AG20443 (cell line): ENCODE data around the gene C7orf25.
"Not testable (repeated sequence)": the region's sequence is repeated elsewhere in the genome, so short reads cannot be mapped to it uniquely, and the experiment has no call there.

Source experiments
- DNase-seq: peaks from one replicate; pipeline ENCODE4 v3.0.0; 2012; ENCODE audit warnings: low spot score, mixed read lengths

C7orf25 gene

DNA sequence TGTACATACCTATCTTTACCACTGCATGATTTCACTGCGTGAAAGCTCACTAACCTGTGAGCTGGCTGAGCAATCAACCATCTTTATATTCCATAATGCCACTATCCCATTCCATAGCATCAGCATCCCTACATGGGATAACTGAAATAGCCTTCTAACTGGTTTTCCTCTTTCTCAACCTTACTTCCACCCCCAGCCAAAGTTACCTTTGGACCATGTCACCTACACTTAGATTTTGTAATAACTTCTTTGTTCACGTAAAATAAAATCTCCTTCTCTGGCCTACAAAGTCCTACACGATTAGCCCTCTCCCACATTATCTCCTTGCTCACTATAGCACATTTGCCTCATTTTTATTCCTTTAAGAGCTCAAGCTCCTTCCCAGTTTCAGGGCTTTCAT lies 17.6 kb upstream of the C7orf25 start:
- no peak for DNase-seq

DNA sequence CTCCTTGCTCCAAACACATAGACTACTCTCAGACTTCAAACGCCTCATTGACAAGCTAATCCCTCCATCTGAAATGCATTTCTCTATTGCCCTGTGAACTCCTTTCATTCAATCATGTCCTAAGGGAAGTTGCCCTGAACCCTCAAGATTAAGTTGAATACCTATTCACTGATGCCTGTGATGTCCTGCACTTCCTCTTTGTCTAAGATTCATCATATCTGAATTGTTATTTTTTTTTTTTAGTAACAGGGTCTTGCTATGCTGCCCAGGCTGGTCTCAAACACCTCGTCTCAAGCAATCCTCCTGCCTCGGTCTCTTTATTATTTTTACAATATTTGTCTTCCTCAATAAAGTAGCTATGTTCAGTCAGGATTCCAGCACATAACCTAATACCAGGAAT lies 16.9 kb upstream of the C7orf25 start:
- DNase-seq, result no peak

DNA sequence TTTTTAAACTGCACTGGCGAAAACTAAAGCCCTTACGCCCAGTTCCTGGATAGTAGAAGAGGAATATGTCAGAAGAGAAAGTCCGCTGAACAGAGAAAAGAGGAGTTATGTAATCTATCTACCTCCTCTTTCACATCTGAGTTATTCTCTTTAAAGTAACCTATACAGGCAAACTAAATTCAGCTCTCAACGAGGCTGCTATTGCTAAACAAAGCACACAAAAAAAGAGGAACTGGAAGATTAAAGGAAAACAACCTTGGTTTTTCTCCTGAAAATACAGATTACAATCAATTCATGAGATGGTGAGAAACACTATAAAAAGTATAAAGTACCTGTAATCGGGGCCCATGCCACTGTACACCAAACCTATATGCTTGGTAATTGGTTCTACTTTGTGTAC lies 14.3 kb upstream of the C7orf25 start:
- no peak for DNase-seq

DNA sequence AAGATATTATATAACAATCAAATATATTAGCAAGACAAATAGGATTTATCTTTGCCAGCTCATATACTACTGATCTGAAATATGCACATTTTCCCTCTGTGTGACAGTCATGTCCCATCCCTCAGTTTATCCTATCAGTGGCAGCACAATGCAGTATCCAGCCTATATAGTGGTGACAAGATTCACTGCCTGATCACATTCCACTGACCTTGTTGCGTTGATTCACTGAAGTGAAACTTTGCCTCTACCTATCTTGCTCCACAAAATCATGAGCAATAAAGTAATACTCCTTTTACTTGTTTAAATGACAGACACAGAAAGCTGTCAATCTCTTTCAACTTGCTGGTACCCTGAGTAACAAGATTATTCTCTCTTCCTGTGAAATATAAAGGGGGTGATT lies 13.8 kb upstream of the C7orf25 start:
- no peak for DNase-seq

DNA sequence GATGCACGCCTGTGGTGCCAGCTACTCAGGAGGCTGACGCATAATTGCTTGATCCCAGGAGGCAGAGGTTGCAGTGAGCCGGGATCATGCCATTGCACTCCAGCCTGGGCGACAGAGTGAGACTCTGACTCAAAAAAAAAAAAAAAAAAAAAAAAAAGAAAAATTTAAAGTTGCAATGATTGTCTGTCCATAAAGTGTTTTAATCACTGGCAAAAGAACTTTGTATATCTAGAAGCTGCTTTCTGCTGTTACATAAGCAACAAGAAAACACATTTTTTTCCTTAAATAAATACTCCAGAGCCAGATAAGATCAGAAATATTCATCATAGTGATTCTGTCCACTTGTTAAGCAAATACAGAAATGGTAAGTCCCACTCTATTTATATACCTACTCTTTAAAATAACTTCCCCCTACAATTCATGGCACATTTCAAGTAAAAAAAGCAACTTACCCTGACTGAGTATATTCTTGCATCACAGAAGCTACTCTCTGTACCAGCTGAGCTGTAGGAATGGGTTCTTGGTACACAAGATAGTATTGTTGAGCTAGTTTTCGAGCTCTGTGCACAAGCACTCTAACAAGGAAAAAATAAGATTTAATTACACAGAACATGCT lies 12.5 kb upstream of the C7orf25 start:
- DNase-seq, result no peak

DNA sequence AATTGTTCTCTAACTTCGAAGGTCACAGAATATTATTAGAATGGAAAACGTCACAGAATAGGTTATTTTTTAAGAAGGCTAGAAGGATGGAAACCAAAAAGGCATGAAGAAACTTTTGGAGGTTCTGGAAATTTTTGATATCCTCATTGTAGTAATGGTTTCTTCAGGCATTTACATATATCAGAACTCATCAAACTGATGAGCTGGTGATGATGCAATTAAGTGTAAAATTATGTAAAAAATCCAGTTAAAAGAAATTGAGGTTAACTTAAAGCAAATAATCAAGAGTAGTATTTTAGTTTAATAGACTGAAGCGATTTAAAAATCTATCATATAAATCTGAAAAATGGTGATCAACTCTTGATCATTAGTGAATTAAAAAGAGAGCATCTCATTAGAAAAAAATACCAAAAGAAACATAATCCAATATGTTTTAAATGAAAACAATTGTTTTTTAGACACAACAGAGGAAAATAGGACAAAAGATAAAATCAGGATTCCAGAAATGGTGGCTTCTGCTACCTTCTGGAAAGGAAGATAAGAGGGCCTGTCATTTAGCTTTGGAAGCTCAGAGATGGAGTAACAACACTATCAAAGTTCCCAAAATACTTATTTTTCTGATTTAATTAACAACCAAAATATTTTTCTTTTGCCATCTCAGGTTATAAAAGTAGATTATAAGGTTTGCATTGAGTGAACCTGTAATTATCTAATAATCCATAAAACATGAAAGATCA lies 10.3 kb upstream of the C7orf25 start:
- no peak for DNase-seq

DNA sequence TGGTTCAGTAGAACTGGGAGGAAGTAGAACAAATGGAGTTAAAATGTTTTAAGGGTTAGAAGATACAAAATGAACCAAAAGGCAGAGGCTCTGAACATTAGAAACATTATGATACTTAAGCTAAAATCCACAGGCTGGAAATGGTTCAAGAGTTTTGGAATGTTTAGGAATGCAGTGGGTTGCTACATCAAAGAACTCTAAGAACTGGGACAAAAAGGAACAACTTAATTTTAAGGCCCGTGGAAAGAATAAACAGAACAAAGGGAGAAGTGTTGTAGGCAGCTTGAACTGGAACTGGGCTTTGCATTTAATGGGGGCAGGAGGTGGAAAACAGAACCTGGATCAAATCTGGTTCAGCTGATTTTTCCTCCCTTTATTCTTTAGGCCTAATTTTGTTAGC lies 3.5 kb upstream of the C7orf25 start:
- DNase-seq, result peak; percentile 27

DNA sequence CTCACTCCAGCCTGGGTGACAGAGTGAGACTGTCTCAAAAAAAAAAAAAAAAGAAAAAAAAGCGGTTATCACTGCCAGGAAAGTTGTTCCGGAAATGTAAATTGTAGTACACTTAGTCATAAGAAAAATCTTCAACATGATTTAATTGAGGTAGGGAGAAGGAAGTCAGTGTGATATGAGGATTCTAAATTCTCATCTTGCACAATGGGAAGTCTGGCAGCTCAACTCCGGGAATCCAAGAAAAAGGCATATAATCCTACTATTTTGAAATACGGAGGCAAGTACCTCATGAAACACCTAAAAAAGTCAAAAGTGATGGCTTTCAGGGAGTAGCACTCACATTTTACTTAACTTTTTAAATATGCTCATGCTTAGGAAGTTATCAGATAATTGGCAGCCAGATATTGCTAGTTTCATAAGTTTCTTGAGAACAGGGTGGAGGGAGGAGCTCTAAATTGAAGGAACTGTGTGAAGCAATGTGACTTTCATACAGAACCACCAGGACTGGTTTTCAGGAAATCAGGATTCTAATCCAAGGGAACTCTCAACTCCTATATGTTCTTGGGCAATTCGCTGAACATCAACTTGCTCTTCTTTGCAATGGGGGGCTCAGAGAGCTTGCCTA lies 2.7 kb upstream of the C7orf25 start:
- DNase-seq, result peak; percentile 51

DNA sequence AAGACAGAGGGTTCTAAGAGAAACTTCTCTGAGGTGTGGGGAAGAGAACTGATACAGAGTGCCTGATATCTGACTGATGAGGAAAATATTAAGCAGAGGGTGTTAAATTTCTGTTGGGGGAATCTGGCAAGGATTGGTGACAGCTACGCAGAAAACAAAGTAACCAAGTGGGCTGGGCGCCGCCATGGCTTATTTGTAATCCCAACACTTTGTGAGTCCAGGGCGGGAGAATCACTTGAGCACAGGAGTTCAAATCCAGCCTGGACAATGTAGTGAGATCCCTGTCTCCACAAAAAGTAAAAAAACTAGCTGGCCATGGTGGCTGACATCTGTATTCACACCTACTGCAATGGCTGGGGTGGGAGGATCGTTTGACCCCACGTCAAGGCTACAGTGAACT lies 2.1 kb upstream of the C7orf25 start:
- no peak for DNase-seq

DNA sequence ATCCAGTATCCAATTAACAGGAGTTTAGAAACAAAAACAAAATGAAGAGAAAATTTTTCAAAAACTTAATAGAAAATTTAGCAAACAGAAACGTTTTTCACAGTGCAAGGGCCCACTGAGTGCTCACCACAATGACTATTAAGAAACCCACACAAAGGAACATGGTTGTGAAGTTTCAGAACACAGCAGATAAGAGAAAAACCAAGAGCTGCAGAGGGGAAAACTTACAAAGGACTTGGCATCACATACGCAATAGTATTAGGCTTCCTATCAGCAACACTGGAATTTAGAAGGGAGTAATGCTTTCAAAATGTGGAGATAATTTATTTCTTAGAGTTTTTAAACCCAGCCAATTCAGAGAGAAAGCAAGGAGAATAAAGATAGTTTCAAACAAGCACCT lies 1.7 kb upstream of the C7orf25 start:
- DNase-seq, result no peak

DNA sequence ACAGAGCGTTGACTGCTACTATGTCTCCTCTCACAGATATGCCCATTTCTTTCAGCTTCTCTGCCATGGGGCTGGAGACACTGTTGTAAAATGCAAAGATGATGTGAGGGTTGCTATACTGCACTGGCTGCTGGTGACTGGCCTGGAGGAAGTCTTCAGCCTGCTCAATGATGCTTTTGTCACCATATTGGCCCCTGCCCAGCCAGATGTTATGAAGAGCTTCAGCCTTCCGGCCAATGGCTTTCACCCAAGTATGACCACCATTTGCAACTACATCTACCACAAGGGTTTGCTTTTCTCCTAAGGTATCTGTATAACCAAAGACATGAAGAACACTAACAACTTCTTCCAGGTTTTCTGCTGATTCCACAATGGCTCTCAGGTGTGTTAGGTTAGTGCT lies 1.6 kb downstream of the C7orf25 start:
- no peak for DNase-seq

DNA sequence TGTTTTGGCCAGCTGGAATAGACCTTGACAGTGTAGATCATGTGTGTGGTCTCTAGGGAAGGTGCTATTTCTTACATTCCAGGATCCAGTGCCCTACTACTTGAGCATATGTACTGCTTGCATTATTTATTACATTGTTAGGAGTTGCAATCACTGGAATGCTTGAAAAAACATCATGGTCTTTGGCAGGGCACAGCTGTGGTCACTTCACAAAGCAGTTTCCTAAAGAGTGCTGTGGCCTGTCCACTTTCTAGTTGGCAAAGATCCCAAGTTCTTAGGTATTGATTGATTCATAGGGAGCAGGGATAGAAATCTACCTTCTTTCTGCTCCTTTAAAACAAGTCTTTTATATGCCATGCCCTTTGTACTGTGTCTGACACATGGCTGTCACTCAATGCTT lies 4.6 kb downstream of the C7orf25 start:
- DNase-seq, result no peak

DNA sequence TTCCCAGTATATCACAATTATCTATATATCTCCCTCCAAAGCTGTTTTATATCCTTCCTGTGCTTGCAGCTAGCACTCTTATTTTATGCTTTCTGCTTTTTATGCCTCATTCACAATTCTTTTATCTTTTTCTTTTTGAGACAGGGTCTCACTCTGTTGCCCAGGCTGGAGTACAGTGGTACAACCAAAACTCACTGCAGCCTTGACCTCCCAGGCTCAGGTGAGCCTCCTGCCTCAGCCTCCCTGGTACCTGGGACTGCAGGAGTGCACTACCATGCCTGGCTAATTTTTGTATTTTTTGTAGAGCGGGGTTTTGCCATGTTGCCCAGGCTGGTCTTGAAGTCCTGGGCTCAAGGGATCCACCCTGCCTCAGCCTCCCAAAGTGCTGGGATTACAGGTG lies 5.7 kb downstream of the C7orf25 start:
- DNase-seq, result no peak

DNA sequence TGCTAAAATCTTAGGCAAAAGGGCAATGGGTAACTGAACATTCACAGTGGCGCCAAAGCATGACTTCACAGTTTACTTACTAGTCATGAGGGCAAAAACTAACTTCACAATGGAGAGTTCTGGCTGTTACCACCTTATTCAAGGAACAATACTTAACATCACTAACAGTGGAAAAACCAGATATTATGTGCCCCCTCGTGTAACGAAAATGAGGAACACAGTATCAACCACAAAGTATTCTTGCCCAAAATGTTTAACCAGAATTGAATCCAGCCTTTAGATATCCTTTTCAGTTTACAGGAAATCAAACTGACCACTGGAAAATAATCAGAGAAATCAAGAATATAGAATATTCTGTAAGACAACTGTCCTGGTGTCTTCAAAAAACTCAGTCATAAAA lies 9.5 kb downstream of the C7orf25 start:
- DNase-seq, result no peak

DNA sequence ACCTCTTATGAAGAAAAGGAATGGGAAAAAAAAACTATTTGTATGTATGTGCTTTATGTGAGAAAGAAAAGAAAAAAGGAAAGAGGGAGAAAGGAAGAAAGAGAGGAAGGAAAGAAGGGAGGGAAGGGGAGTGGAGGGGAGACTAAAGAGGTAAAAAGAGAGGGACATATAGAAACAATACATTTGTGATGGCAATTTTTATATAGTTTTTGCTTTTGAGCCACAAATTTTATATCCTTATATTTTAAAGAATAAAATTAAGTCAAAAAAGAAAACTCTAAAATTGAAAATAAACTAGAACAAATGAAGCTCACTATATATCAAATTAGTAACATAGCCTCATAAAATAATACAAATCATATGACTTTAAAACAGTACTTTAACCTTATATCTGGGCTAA lies 11.0 kb downstream of the C7orf25 start:
- no peak for DNase-seq

DNA sequence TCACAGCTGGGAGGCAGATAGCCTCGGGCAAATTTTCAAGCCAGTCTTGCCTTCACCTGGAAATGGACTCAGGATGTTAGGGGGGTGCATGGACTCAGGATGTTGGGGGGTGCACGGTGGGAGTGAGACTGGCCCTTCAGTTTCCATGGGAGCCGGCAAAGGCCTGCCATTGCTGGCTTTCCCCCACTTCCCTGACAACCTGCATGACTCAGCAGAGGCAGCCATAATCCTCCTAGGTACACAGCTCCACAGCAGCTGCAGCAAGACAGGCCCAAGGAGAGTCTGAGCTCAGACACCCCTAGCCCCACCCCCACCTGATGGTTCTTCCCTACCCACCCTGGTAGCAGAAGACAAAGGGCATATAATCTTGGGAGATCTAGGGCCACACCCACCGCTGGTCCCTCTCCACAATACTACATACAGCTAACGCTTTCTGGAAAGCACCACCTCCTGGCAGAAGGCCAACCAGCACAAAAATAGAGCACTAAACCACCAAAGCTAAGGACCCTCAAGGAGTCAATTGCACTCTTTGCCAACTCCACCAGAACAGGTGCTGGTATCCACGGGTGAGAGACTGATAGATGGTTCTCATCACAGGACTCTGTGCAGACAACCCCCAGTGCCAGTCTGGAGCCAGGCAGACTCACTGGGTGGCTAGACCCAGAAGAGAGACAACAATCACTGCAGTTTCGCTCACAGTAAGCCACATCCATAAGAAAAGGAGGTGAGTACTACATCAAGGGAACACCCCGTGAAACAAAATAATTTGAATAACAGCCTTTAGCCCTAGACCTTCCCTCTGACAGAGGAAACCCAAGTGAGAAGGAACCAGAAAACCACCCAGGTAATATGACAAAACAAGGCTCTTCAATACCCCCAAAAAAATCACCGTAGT lies 18.3 kb downstream of the C7orf25 start:
- DNase-seq, result no peak

DNA sequence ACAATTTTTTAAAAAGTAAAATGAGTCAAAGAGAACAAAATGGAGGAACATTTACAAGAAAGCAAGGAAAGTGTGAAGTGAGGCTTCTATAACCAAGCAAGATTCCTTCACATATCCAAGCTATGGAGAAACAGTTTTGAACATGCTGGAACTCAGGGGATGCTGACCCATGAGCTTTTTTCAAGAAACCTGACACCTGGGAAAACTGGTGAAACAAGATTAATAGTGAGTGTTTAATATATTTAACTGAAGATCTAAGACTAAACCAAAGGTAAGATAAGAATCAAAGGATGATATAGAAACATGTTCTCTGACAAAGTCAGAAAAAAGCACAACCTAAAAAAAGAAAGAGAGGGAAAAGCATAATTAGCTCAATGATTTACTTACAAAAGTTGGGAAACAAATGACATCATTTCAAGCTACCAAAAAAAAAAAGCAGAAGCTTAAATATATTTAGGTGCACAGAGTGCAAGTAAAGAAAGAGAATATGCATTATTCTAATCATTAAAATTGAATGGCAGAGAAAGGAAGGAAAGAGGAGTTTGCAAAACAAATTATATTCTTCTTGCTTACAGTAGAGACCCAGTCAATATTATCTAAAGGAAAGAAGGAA lies 24.9 kb downstream of the C7orf25 start:
- no peak for DNase-seq

DNA sequence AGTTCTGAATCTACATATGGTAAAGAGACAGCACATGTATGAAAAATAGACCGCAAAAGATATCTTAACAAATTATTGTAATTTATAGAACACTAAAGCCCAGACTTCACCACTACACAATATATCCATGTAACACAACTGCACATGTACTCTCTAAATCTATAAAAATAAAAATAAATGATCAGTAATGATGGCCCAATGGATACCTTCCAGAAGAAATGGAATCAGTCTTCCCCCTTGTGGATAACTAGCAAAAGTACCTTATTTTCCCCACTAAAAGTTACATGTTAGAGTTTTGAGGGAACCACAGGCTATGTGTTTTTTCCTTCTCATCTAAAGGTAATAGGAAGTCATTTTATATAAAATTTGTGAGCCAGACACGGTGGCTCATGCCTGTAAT lies 25.7 kb downstream of the C7orf25 start:
- DNase-seq, result no peak

DNA sequence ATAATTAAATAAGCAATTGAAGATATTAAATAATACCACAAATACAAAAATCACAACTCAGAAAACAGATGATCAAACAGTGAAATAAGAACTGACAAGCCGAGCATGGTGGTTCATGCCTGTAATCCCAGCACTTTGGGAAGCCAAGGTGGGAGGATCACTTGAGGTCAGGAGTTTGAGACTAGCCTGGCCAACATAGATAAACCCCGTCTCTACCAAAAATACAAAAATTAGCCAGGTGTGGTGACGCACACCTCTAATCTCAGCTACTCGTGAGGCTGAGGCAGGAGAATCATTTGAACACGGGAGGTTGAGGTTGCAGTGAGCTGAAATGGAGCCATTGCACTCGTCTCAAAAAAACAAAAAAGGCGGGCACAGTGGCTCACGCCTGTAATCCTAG lies 26.7 kb downstream of the C7orf25 start:
- DNase-seq, result not testable (repeated sequence)

DNA sequence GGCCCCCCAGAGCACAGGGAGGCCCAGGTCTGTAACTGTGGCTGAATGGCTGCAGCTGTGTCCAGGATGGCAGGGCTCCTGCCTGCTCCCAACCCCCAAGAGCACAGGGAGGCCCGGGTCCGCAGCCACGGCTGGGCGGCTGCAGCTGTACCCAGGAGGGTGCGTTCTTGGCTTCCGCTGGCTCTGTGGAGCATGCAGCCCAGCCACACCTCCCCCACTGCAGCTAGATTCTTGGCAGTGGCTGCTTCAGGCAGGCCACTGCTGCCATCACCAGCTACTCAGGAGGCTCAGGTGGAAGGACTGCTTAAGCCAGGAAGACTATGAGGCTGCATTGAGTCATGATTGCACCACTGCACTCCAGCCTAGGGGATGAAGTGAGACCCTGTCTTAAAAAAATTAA lies 27.9 kb downstream of the C7orf25 start:
- no peak for DNase-seq

DNA sequence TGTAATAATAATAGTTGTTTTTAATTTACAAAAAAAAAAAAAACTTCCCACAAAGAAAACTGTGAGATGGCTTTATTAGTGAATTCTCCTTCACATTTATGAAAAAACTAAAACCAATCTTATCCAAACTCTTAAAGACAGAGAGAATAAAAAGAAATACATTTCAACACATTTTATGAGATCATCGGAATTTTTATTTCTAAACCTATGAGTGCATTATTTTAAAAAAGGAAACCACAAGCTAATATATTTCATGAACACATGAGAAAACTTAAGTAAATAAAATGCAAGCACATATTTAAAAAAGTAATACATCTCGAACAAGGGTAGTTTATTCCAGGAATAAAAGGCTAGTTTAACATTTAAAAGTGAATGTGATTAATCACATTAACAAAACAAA lies 31.5 kb downstream of the C7orf25 start:
- no peak for DNase-seq

DNA sequence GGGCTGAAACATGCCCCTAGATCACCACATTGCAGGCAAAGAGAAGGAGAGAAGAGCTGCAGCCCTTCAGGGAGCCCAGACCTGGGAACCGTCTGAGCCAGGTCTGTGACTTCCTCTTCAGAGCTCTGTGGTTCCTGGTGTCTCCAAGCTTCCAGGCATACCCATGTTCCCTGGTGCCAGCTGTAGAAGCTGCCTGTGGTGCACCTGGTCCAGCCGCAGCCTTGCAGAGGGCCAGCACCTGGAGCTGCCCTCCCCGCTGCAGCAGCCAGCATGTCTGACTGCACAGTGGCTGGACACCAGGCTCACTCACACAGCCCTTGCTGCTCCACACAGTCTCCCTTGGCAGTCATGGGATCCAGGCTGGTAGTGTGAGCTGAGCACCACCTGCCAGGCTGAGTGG lies 33.6 kb downstream of the C7orf25 start:
- no peak for DNase-seq
